ENCODE data around the gene ARHGAP28.

Gene ARHGAP28

DNA sequence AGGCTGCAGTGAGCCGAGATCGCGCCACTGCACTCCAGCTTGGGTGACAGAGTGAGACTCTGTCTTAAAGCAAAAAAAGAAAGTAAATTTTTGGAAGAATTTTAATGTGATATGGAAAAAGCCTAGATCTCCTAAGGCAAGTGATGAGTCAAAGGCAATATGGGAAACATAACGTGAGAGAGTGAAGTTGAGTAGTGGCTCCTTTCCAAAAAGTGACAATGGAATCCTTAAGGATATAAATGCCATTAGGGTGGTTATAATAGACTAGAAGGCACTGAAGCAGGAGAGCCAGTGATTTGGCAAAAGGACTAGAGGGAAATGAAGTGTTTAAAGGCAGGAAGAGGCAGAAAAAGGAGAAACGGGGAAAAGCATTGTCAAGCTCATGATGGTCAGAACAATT, 25.6 kb downstream of the ARHGAP28 start:
- TF ChIP-seq, protein P1, sequence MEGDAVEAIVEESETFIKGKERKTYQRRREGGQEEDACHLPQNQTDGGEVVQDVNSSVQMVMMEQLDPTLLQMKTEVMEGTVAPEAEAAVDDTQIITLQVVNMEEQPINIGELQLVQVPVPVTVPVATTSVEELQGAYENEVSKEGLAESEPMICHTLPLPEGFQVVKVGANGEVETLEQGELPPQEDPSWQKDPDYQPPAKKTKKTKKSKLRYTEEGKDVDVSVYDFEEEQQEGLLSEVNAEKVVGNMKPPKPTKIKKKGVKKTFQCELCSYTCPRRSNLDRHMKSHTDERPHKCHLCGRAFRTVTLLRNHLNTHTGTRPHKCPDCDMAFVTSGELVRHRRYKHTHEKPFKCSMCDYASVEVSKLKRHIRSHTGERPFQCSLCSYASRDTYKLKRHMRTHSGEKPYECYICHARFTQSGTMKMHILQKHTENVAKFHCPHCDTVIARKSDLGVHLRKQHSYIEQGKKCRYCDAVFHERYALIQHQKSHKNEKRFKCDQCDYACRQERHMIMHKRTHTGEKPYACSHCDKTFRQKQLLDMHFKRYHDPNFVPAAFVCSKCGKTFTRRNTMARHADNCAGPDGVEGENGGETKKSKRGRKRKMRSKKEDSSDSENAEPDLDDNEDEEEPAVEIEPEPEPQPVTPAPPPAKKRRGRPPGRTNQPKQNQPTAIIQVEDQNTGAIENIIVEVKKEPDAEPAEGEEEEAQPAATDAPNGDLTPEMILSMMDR (IDR thresholded peaks at IDR 0.05; ENCODE audit: control insufficient read depth, insufficient read depth, low read depth, low read length, missing control alignments): no peak
- no peak for DNase-seq (ENCODE audit: low read depth)

DNA sequence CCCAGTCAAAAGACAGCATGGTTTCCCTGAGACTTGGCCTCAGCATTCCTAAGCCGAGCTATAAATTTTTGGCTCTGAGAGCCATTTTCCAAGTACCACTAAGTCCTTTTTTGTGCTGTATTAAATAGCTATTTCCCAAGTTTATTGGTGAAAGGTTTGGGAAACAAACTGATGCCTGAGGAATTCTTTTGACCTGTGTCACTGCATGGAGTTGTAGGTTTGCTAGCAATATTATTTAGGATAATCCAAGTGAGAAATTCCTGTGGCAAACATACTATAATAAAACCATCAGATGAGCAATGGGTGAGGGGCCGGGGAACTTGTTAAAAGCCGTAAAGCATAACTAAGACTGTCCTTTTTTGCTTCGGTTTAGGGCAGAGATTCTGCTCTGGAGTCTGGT, 28.4 kb downstream of the ARHGAP28 start:
- no peak overlapping the region for H3K4me3 ChIP-seq (ENCODE audit: control insufficient read depth, low read depth, low read length)
- TF ChIP-seq, protein P1 (IDR thresholded peaks at IDR 0.05; ENCODE audit: control insufficient read depth, insufficient read depth, low read depth, low read length, missing control alignments): no peak
- DNase-seq (ENCODE audit: low read depth): peak; percentile 82

More for the DNA sequence above, 25.6 kb downstream of the ARHGAP28 start:
- H3K4me3 ChIP-seq (ENCODE audit: control insufficient read depth, low read depth, low read length): no peak overlapping the region

DNA sequence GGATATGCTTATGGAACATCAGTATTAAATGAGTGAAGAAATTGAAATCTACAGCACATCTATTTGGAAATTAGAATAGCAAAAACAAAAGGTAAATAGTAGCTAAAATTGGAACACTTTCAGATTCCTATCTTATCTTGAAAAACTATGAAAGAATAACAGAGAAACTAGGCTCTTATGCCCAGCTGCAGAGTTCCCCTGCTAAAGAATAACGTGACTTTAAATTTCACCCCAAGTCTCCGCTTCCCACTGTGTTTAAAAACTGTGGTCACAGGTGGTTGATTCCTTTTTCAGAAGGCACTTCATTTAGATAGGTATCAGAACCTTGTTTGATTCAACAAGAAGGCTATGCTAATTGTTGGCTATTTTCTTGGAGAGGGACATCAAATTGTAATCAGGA, 30.1 kb downstream of the ARHGAP28 start:
- no peak overlapping the region for H3K4me3 ChIP-seq (ENCODE audit: control insufficient read depth, low read depth, low read length)
- TF ChIP-seq, protein P1 (IDR thresholded peaks at IDR 0.05; ENCODE audit: control insufficient read depth, insufficient read depth, low read depth, low read length, missing control alignments): no peak
- DNase-seq (ENCODE audit: low read depth): no peak

DNA sequence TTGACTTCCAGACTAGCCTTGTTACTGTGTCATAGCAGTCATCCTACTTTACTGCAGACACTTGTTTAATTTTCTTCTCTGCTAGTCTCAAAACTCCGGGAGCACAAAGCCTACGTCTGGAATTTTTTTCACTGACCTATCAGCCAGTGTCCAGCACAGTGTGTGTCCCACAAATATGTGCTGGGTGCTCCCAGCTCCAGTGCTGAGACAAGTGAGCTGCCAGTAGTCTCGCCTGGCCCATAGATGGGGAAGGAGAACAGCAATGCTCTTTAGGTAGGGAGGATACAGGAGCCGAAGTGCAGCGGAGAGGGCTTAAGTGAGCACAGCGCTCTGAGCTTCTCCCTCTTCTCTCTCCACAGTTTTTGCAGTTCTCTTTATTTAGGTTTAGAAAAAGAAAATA, 34.0 kb downstream of the ARHGAP28 start:
- H3K4me3 ChIP-seq (ENCODE audit: control insufficient read depth, low read depth, low read length): no peak overlapping the region
- TF ChIP-seq, protein P1 (IDR thresholded peaks at IDR 0.05; ENCODE audit: control insufficient read depth, insufficient read depth, low read depth, low read length, missing control alignments): no peak
- DNase-seq (ENCODE audit: low read depth): no peak

DNA sequence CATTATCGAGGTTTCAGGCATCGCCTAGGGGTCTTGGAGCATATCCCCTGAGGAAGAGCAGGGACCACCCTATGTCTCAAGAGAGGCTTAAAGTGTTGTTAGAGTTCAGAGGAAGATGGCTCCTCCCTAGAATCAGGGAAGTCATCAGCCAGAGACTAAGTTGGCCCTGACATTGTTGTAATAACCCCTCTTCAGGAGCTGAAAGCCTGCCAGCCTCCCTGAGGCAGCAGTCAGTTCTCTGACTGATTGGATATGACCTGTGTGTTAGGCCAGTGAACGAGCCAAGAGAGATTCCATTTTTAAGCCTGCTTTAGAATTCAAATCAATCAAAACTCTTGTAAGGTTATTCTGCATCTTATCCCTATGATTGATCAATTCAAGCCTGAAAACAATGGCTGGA, 34.9 kb downstream of the ARHGAP28 start:
- TF ChIP-seq, protein P1 (IDR thresholded peaks at IDR 0.05; ENCODE audit: control insufficient read depth, insufficient read depth, low read depth, low read length, missing control alignments): no peak
- DNase-seq (ENCODE audit: low read depth): no peak

DNA sequence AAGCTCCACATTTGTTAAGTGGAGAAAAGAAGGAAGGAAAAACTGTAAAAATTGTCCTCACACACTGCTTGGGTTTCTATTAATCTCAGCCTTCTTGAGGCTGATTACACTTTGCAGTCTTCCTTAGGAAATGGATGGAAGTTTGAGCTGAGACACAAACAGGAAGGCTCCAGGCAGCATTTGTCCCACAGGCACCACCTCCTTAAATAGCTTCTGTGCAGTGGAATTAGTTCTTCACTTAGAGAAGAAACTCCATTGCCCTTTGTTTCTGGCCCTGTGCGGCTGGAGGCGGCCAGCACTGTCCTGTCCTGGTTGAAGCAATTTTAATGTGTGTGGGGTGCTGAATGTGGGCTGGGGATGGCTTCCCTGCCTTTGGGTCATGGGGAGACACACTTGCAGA, 44.3 kb downstream of the ARHGAP28 start:
- TF ChIP-seq, protein P1 (IDR thresholded peaks at IDR 0.05; ENCODE audit: control insufficient read depth, insufficient read depth, low read depth, low read length, missing control alignments): no peak
- no peak for DNase-seq (ENCODE audit: low read depth)
- no peak overlapping the region for H3K4me3 ChIP-seq (ENCODE audit: control insufficient read depth, low read depth, low read length)

More for the DNA sequence above, 34.9 kb downstream of the ARHGAP28 start:
- no peak overlapping the region for H3K4me3 ChIP-seq (ENCODE audit: control insufficient read depth, low read depth, low read length)

DNA sequence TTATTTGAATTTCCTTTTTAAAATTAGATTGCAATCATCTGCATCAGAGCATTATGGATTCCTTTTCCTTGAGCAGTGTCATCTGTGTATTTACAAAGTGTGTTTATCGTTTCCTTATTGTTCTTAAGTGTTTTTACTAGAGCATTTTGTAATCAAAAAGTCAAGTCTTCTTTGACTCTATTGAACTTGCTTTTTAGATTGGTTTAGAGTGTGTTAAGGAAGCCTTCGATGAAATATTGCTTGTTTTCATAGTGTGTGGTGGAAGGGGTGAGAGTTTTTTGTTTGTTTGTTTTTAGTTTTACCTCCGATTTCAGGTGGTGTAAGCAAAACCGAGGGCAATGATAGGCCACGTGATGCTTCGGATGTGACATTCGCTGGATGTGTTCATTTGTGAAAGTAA, 45.7 kb downstream of the ARHGAP28 start:
- TF ChIP-seq, protein P1 (IDR thresholded peaks at IDR 0.05; ENCODE audit: control insufficient read depth, insufficient read depth, low read depth, low read length, missing control alignments): no peak

More for the DNA sequence above, 45.7 kb downstream of the ARHGAP28 start:
- no peak overlapping the region for H3K4me3 ChIP-seq (ENCODE audit: control insufficient read depth, low read depth, low read length)
- DNase-seq (ENCODE audit: low read depth): no peak
